NT2/D1 (cell line): ENCODE data around the gene CCSER1.
A peak's percentile ranks its signal among the peaks of the same experiment; 100 is the strongest.

Source experiments
- DNase-seq: peaks from one replicate; pipeline ENCODE4 v3.0.0-alpha.2; 2011; ENCODE audit warnings: low read depth, low spot score
- H3K27me3 ChIP-seq: 2 replicates; pipeline ENCODE4 v1.6.0; 2011; ENCODE audit warnings: mild to moderate bottlenecking; ENCODE audit not compliant: insufficient read length, insufficient read depth
- H3K36me3 ChIP-seq: 2 replicates; pipeline ENCODE4 v1.6.1; 2011; ENCODE audit warnings: mild to moderate bottlenecking, low read length, mixed read lengths; ENCODE audit not compliant: insufficient read depth, insufficient read length
- H3K4me1 ChIP-seq: 2 replicates; pipeline ENCODE4 v1.5.1; 2011; ENCODE audit not compliant: insufficient read depth, insufficient read length
- H3K4me3 ChIP-seq: 2 replicates; pipeline ENCODE4 v1.5.1; 2011; ENCODE audit warnings: low read depth; ENCODE audit not compliant: insufficient read length
- H3K9ac ChIP-seq: 2 replicates; pipeline ENCODE4 v1.6.0; 2011; ENCODE audit warnings: low read depth; ENCODE audit not compliant: insufficient read length
- H3K9me3 ChIP-seq: 2 replicates; pipeline ENCODE4 v1.5.1; 2011; ENCODE audit warnings: mild to moderate bottlenecking, low read length; ENCODE audit not compliant: insufficient read depth
- SUZ12 ChIP-seq: IDR thresholded peaks from 2 replicates; pipeline ENCODE4 v1.6.1; 2011; ENCODE audit not compliant: insufficient read length, insufficient read depth; ENCODE audit errors: extremely low read depth
- YY1 ChIP-seq: IDR thresholded peaks from 2 replicates; pipeline ENCODE4 v1.6.1; 2011; ENCODE audit not compliant: insufficient read length, insufficient read depth
- ZNF274 ChIP-seq: IDR thresholded peaks from 2 replicates; pipeline ENCODE4 v1.6.1; 2011; ENCODE audit warnings: mild to moderate bottlenecking, low read depth, low read length

Gene CCSER1

DNA sequence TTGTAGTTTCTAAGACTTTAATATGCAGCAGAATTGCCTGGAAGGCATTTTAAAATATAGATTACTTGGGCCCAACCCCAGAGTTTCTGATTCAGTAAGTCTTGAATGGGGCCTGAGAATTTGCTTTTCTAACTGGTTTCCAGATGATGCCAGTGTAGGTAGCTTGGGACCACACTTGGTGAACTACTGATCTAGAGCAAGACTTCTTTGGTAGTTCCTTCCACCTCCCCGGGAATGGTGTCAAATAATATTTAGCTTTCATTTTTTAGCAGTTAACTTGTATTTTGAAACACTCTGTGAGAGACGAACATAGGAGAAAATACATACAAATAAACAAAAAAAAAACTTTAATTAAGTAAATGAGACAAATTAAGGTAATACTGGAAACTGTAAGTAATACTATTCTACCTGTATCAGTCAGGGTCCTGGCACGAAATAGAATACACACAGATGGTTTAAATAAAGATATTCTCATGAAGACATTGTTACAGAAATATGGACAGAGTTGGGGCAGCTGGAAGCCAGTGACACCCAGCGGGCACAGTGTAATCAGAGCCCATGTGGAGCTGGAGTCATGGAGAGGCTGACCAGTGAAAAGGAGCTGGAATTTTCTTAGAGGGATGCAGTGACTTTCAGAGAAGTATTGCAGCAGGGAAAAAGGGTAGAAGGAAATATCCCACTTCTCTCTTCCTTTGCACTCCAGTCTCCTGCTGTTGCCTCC lies 905.7 kb downstream of the CCSER1 start:
- Histone ChIP-seq H3K4me1 (no peaks in the 10 kb centered on the region), H3K9ac (no peak overlapping the region), H3K27me3 (no peaks in the 10 kb centered on the region), H3K4me3 (no peak overlapping the region), H3K9me3 (no peaks in the 10 kb centered on the region), H3K36me3 (no peaks in the 10 kb centered on the region)
- DNase-seq = no peak
- TF ChIP-seq SUZ12 (no peak), YY1 (no peak), ZNF274 (no peak)

DNA sequence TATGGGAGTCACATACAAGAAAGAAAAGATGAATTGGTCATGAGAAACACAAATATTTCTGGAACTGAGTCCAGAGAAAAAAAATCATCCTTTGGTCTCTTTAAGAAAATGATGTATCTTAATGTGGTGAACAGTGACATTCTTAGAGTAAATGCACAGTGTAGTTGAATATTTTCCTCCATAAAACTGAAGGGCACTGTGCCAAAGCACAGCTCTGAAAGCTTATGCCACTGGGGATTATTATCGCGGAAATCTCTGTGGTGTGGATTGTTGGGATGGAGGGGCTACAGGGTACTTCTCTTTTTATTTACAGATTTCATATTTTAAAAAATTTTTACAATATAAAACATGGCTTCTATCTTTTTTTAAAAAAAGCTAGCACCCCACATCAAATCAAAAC lies 908.1 kb downstream of the CCSER1 start:
- H3K9me3 ChIP-seq = no peaks in the 10 kb centered on the region
- TF ChIP-seq YY1 = no peak
- no peak for TF ChIP-seq SUZ12
- TF ChIP-seq ZNF274 = no peak
- no peak for DNase-seq
- no peaks in the 10 kb centered on the region for H3K4me1 ChIP-seq
- no peaks in the 10 kb centered on the region for H3K36me3 ChIP-seq
- no peaks in the 10 kb centered on the region for H3K27me3 ChIP-seq
- H3K4me3 ChIP-seq = no peak overlapping the region
- H3K9ac ChIP-seq = no peak overlapping the region

DNA sequence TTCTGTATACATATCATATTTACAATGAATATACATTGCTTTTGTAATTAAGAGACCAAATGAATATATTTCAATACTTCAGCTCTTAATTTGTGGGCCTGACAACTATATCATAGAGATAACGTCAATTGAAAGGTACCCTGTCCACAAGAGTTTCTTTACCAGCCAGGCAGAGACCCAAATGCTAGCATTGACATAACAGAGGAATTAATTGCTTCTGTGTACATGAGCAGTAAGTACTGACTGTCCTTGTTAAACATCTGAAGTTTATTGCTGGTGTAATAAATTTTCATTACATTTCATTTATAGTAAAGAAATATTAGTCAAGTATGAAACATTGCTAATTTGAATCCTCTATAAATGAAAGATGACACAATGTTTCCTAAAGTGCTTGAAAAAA lies 910.8 kb downstream of the CCSER1 start:
- DNase-seq = no peak
- Histone ChIP-seq H3K27me3 (no peaks in the 10 kb centered on the region), H3K4me3 (no peak overlapping the region), H3K4me1 (no peaks in the 10 kb centered on the region), H3K9me3 (no peaks in the 10 kb centered on the region), H3K36me3 (no peaks in the 10 kb centered on the region), H3K9ac (no peak overlapping the region)
- TF ChIP-seq ZNF274 = no peak
- TF ChIP-seq SUZ12 = no peak
- TF ChIP-seq YY1 = no peak

DNA sequence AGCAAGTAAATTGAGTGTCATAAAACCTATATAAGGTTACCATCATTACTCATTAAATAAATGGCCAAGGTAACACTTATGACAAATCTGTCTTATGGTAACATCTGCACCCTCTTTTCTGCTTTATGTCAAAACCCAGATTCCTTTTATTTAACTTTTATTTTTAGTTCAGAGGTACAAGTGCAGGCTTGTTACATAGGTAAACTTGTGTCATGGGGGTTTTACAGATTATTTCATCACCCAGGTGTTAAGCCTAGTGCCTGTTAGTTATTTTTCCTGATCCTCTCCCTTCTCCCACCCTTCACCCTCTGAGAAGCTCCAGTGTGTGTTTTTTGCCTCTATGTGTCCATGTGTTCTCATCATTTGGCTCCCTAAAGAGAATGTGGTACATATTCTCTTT lies 930.7 kb downstream of the CCSER1 start:
- Histone ChIP-seq H3K4me3 (no peak overlapping the region), H3K36me3 (no peaks in the 10 kb centered on the region), H3K27me3 (no peaks in the 10 kb centered on the region), H3K9ac (no peak overlapping the region), H3K9me3 (no peaks in the 10 kb centered on the region), H3K4me1 (no peaks in the 10 kb centered on the region)
- TF ChIP-seq ZNF274 (no peak), YY1 (no peak), SUZ12 (no peak)
- DNase-seq = no peak

DNA sequence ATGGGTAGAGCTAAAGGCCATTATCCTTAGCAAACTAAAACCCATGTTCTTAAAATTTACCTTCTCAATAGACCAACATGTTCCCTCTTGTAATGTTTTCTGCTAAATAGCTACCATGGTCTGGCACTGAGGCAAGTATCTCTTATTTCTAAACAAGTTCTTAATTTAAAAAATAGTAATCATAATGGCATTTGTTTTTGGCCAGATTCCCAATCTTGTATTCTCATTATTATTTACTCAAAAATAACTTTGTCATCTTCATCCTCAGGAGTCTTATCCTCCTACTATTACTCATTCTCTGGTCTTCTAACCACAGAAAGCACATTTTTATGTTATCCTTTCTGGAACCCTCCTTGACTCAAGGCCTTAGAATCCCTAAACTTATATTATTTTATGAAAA lies 931.2 kb downstream of the CCSER1 start:
- DNase-seq = no peak
- no peaks in the 10 kb centered on the region for H3K9me3 ChIP-seq
- H3K27me3 ChIP-seq = no peaks in the 10 kb centered on the region
- H3K4me3 ChIP-seq = no peak overlapping the region
- no peaks in the 10 kb centered on the region for H3K36me3 ChIP-seq
- no peaks in the 10 kb centered on the region for H3K4me1 ChIP-seq
- TF ChIP-seq SUZ12 (no peak), ZNF274 (no peak), YY1 (no peak)
- no peak overlapping the region for H3K9ac ChIP-seq

DNA sequence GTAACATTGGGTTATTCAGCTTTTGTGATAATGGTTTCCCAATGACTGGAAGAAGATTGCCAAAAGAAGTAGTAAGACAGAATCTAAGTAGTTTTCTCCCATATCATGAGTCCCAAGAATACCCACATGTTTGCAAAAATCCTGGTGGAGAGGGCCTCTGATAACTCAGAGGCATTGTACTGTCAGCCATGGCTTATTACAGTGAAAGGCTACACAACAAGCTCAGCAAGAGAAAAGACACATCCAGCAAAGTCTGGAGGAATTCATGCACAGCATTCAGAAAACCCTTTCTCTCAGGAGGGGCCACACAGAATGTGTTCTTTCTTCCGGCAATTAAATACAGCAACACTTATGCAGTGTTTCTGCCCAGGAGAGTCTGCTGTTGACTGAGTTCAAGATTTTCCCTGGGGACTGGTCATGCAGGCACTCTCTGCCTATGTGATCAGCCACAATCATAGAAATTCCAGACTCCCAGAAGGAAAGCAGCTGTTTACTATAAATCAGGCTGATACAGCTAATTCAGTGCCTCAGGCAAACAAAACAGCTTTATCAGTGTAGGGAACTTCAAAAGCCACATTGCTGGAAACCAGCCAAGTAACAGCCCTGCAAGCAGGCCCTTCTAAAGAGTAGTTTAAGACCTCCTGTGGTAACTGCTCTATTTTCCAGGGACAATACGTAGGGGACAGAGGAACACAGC lies 937.1 kb downstream of the CCSER1 start:
- H3K36me3 ChIP-seq = no peaks in the 10 kb centered on the region
- no peak overlapping the region for H3K4me3 ChIP-seq
- H3K9ac ChIP-seq = no peak overlapping the region
- no peak for TF ChIP-seq SUZ12
- TF ChIP-seq ZNF274 = no peak
- no peak for TF ChIP-seq YY1
- H3K4me1 ChIP-seq = no peaks in the 10 kb centered on the region
- no peaks in the 10 kb centered on the region for H3K9me3 ChIP-seq
- no peaks in the 10 kb centered on the region for H3K27me3 ChIP-seq
- DNase-seq = peak; percentile 33

DNA sequence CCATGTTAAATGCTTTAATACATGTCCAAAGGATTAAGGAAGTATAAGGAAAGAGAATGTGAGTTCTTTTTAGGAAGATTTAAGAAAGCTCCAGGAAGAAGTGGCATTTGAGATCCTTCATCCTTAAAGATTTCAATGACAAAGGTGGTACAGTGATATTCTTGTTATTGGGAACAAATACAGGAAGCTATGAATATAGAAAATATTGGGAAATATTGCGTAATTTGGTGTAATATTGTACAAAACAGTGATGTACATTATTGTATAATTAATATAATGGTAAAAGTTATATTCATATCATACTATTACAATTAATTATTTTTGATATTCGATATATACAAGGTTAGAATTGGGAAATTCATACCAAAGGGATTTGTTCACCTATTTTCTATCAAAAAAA lies 937.9 kb downstream of the CCSER1 start:
- no peak overlapping the region for H3K9ac ChIP-seq
- TF ChIP-seq YY1 (no peak), SUZ12 (no peak), ZNF274 (no peak)
- no peaks in the 10 kb centered on the region for H3K27me3 ChIP-seq
- no peaks in the 10 kb centered on the region for H3K9me3 ChIP-seq
- no peak for DNase-seq
- no peaks in the 10 kb centered on the region for H3K4me1 ChIP-seq
- H3K4me3 ChIP-seq = no peak overlapping the region
- H3K36me3 ChIP-seq = no peaks in the 10 kb centered on the region
